GM19397 (cell line): Measurements from ENCODE around the gene BUD31.
A peak's percentile ranks its signal among the peaks of the same experiment; 100 is the strongest.

Experiments
- ATAC-seq: cut with Tn5 transposase; IDR thresholded peaks from one replicate; pipeline ENCODE4 v1.9.1; 2021; ENCODE audit warnings: mild to moderate bottlenecking, moderate library complexity; ENCODE audit not compliant: unreplicated experiment

Gene BUD31

GRCh38 chr7:99461221-99461620, 52.5 kb downstream of the BUD31 start:
- no peak for ATAC-seq

- peak; percentile 15 for ATAC-seq
Observed at GRCh38 chr7:99465421-99465768, 56.6 kb downstream of the BUD31 start.

- ATAC-seq, result no peak
Observed at GRCh38 chr7:99468336-99468918, 59.7 kb downstream of the BUD31 start.
